Measurements from ENCODE around the gene ZNF324. TPM values are rescaled to one million over a fixed set of nuclear protein-coding genes. Genes with fewer than 3 reads are reported as not detected.

Gene ZNF324
- total RNA-seq, 2 donors from 2014 or later = 19.8 to 31.7 TPM

- Histone ChIP-seq H3K36me3 (peaks cover 21% of the 10 kb centered on the region), H3K27ac (peak overlapping the region; percentile 17 to 47), H3K4me3 (peak overlapping the region; percentile 65), H3K27me3 (replicated peaks; ENCODE audit: insufficient read depth) (no peaks in the 10 kb centered on the region), H3K4me1 (ENCODE audit: control insufficient read depth in 1 of 2, low read depth in 2 of 2) (peaks cover 13 to 30% of the 10 kb centered on the region in 2 donors), H3K9me3 (no peaks in the 10 kb centered on the region)
- DNase-seq (ENCODE audit: low spot score) = no peak
- ATAC-seq (ENCODE audit: insufficient number of reproducible peaks, low FRiP score, low read depth) = peak; percentile 44
- TF ChIP-seq CTCF (IDR thresholded peaks at IDR 0.05) = peak; percentile 75
These were observed 47.0 kb downstream of the ZNF324 start for GRCh38 chr19:58513694-58514563.

- no peaks in the 10 kb centered on the region for H3K27me3 ChIP-seq (replicated peaks; ENCODE audit: insufficient read depth)
- peaks cover 21% of the 10 kb centered on the region for H3K36me3 ChIP-seq
- H3K9me3 ChIP-seq = no peaks in the 10 kb centered on the region
- H3K27ac ChIP-seq = no peak overlapping the region
- ATAC-seq (ENCODE audit: insufficient number of reproducible peaks, low FRiP score, low read depth) = no peak
- TF ChIP-seq CTCF (IDR thresholded peaks at IDR 0.05) = no peak
- peaks cover 13 to 31% of the 10 kb centered on the region in 2 donors for H3K4me1 ChIP-seq (ENCODE audit: control insufficient read depth in 1 of 2, low read depth in 2 of 2)
- no peak for DNase-seq (ENCODE audit: low spot score)
- peak overlapping the region; percentile 65 for H3K4me3 ChIP-seq
These were observed 47.7 kb downstream of the ZNF324 start for GRCh38 chr19:58514564-58515022.

GRCh38 chr19:58515259-58515658 is 48.4 kb downstream of the ZNF324 start:
- DNase-seq (ENCODE audit: low spot score) (no peak), ATAC-seq (ENCODE audit: insufficient number of reproducible peaks, low FRiP score, low read depth) (no peak)
- Histone ChIP-seq H3K9me3 (no peaks in the 10 kb centered on the region), H3K27ac (no peak overlapping the region), H3K4me3 (no peak overlapping the region), H3K4me1 (ENCODE audit: control insufficient read depth in 1 of 2, low read depth in 2 of 2) (peaks cover 13 to 33% of the 10 kb centered on the region in 2 donors), H3K36me3 (peaks cover 21% of the 10 kb centered on the region), H3K27me3 (replicated peaks; ENCODE audit: insufficient read depth) (no peaks in the 10 kb centered on the region)
- TF ChIP-seq CTCF (IDR thresholded peaks at IDR 0.05) = no peak

GRCh38 chr19:58516246-58516836 is 49.5 kb downstream of the ZNF324 start:
- ATAC-seq (ENCODE audit: insufficient number of reproducible peaks, low FRiP score, low read depth) (no peak), DNase-seq (ENCODE audit: low spot score) (no peak)
- no peak for TF ChIP-seq CTCF (IDR thresholded peaks at IDR 0.05)
- peaks cover 13 to 38% of the 10 kb centered on the region in 2 donors for H3K4me1 ChIP-seq (ENCODE audit: control insufficient read depth in 1 of 2, low read depth in 2 of 2)
- H3K36me3 ChIP-seq = peaks cover 21% of the 10 kb centered on the region
- H3K4me3 ChIP-seq = no peak overlapping the region
- H3K27ac ChIP-seq = no peak overlapping the region
- no peaks in the 10 kb centered on the region for H3K27me3 ChIP-seq (replicated peaks; ENCODE audit: insufficient read depth)
- no peaks in the 10 kb centered on the region for H3K9me3 ChIP-seq

All from thoracic aorta (tissue), 2 donors.